Activated naive CD8-positive, alpha-beta T cell treated with anti-CD3 and anti-CD28 coated beads, Interleukin-2, amount 50 U/mL, for 24 hours (primary cell): ENCODE data around the gene SHISA6.

Experiments
- ATAC-seq: fragments of 150-1000 bp; cut with Tn5 transposase; one replicate; pipeline ENCODE4 v1.10.0; 2021
- DNase-seq: peaks from one replicate; pipeline ENCODE4 v3.0.0; 2021
- H3K27ac Mint-ChIP-seq: one replicate; pipeline ENCODE4 v1.8.0; 2021; ENCODE audit warnings: mild to moderate bottlenecking, mixed read lengths
- H3K27me3 Mint-ChIP-seq: one replicate; pipeline ENCODE4 v1.8.0; 2021; ENCODE audit warnings: mixed read lengths
- H3K36me3 Mint-ChIP-seq: one replicate; pipeline ENCODE4 v1.8.0; 2021; ENCODE audit warnings: low read depth, mixed read lengths
- H3K4me1 Mint-ChIP-seq: one replicate; pipeline ENCODE4 v1.8.0; 2021; ENCODE audit warnings: mixed read lengths
- H3K4me3 Mint-ChIP-seq: one replicate; pipeline ENCODE4 v1.8.0; 2021; ENCODE audit warnings: mild to moderate bottlenecking, moderate library complexity, mixed read lengths
- H3K9me3 Mint-ChIP-seq: one replicate; pipeline ENCODE4 v1.8.0; 2021; ENCODE audit warnings: mixed read lengths

The SHISA6 gene

DNA sequence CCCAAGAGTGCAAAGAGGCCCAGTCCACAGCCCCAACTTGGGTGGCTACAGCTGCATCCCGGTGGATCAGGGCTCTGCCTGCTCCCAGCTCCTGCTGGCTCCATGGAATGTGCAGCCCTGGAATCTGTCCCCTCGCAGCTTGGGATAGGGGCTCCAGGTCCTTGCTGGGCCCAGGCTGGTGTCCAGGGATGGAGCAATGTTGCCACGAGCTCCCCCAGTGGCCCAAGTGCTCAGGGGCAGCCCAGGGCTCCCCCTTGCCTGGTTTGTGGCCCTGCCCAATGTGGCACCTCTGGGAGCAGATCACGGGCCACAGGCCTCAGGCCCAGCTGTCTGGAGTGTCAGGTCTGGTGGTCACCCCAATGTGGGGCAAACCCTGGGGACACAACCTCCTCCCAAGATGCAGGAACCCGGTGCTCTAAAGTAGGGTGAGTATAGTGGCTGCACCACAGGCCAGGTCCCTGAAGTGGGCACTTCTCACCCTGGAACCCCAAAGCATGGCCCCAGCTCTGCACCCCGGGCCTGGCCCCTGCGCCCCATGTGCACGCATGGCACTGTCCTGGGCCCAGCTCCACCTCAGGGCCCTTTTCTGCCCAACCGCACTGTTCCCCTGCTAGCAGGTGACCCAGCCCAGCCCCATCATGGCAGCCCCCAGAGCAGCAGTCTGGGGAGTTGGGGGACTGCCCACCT is 342.4 kb downstream of the SHISA6 start:
- Mint-ChIP-seq H3K9me3 (peaks cover 14% of the 10 kb centered on the region), H3K27ac (no peak overlapping the region), H3K4me1 (no peaks in the 10 kb centered on the region), H3K36me3 (no peaks in the 10 kb centered on the region), H3K27me3 (no peaks in the 10 kb centered on the region), H3K4me3 (no peak overlapping the region)
- no peak for DNase-seq
- no peak for ATAC-seq

DNA sequence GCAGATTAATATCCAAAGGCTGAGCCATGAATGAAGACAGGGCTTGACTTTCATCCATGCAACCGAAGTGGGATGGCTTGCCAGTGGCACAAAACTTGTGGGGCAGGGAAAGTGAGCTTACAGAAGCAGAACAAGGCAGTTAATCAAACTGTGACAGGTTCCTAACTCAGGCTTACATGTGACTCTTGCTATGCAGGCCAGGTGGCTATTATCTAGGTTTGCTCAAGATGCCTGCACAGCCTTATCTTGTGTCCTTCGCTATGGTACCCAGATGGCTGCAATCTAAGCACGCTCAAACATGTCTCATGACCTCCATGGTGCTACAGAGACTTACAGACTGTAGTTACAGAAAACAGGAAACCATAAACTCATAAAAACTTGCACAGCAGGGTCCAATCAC is 348.7 kb downstream of the SHISA6 start:
- no peaks in the 10 kb centered on the region for H3K27me3 Mint-ChIP-seq
- H3K4me3 Mint-ChIP-seq, result no peak overlapping the region
- DNase-seq (no peak), ATAC-seq (no peak)
- peaks cover 8% of the 10 kb centered on the region for H3K9me3 Mint-ChIP-seq
- H3K4me1 Mint-ChIP-seq, result no peaks in the 10 kb centered on the region
- no peaks in the 10 kb centered on the region for H3K36me3 Mint-ChIP-seq
- no peak overlapping the region for H3K27ac Mint-ChIP-seq

DNA sequence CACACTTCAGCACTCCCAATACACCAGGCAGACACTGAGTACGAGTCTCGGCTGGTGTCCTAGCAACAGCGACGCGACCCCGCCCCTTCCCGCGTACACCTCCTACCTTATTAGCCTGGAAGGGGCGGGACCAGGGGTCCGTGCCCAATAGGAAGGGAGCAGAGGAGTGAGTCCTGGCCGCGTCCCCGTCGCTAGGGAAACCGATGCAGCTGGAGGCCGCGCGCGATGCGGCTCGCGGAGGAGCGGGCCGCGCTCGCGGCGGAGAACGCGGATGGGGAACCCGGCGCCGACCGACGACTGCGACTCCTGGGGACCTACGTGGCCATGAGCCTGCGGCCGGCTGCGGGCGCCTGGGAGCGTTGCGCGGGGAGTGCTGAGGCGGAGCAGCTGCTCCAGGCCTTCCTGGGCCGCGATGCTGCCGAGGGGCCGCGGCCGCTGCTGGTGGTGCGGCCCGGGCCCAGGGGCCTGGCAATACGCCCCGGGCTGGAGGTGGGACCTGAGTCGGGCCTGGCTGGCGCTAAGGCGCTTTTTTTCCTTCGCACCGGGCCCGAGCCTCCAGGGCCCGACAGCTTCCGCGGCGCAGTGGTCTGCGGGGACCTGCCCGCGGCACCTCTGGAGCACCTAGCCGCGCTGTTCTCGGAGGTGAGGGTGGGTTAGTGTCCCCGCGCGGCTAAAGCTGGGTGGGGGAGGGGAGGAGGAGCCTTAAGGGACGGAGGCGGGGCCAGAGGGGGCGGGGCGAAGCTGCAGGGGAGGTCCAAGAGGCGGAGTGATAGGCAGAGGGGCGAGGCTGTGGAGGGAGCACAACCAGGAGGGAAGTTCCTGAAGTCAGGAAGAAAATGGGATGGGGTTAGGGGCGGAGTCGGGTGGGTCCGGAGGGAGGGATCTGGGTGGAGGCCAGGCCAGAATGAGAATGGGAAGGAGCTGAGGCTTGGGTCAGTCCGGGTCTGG is 357.5 kb downstream of the SHISA6 start, which contains the start of gene DNAH9:
DNAH9 (plus strand) TSS at position 197 of the 948 bp plus-strand sequence; CDS start at position 226, 29 bp downstream.
- Mint-ChIP-seq H3K36me3 (no peaks in the 10 kb centered on the region), H3K4me3 (no peak within 1 kb of the TSS), H3K9me3 (peaks cover 15% of the 10 kb centered on the region), H3K27ac (no peak within 1 kb of the TSS), H3K27me3 (peaks cover 15% of the 10 kb centered on the region), H3K4me1 (no peaks in the 10 kb centered on the region)
- DNase-seq (peak; percentile 3), ATAC-seq (peak; percentile 20)

DNA sequence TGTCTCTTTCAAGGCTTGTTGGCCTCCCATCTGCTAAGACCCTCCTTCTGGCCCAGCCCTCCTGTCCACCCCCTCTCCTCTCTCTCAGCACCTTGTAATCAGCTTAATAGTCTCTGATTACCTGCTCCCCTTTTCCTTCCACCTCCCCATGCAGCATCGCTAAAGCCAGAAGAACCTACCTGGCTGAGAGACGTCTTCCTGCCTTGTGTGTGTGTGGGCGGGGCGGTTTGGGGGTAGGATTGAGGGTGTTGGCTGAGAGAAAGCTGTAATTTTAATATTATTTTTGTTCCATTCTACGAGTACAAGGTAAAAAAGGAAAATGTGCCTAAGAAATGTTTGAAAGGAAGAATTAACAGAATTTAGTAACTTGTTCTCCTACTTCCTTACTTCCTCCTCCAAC is 360.6 kb downstream of the SHISA6 start:
- no peak overlapping the region for H3K27ac Mint-ChIP-seq
- H3K4me3 Mint-ChIP-seq, result no peak overlapping the region
- ATAC-seq, result no peak
- H3K36me3 Mint-ChIP-seq, result no peaks in the 10 kb centered on the region
- H3K4me1 Mint-ChIP-seq, result no peaks in the 10 kb centered on the region
- peaks cover 15% of the 10 kb centered on the region for H3K9me3 Mint-ChIP-seq
- peaks cover 15% of the 10 kb centered on the region for H3K27me3 Mint-ChIP-seq
- DNase-seq, result no peak

DNA sequence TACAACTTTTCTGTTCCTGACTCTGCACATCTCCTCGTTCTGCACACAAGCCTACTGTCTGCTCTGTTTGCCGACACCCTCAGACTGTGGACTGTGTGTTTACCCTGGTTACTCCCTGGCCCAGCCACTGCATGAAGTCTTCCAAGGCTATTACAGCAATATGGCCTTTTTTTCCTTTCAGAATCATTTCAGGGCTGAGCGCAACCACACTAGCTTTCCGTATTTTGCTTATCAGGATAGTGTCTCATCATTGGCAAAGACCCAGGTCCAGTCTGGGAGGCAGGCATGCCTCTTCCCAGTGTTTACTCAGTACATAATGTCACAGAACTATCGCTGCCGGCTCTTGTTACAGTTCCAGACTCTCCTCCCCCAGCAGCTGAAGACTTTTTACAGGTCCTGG is 367.4 kb downstream of the SHISA6 start:
- H3K4me3 Mint-ChIP-seq, result no peak overlapping the region
- no peak overlapping the region for H3K27ac Mint-ChIP-seq
- H3K4me1 Mint-ChIP-seq, result no peaks in the 10 kb centered on the region
- DNase-seq (no peak), ATAC-seq (no peak)
- H3K36me3 Mint-ChIP-seq, result no peaks in the 10 kb centered on the region
- peaks cover 7% of the 10 kb centered on the region for H3K9me3 Mint-ChIP-seq
- peaks cover 6% of the 10 kb centered on the region for H3K27me3 Mint-ChIP-seq

DNA sequence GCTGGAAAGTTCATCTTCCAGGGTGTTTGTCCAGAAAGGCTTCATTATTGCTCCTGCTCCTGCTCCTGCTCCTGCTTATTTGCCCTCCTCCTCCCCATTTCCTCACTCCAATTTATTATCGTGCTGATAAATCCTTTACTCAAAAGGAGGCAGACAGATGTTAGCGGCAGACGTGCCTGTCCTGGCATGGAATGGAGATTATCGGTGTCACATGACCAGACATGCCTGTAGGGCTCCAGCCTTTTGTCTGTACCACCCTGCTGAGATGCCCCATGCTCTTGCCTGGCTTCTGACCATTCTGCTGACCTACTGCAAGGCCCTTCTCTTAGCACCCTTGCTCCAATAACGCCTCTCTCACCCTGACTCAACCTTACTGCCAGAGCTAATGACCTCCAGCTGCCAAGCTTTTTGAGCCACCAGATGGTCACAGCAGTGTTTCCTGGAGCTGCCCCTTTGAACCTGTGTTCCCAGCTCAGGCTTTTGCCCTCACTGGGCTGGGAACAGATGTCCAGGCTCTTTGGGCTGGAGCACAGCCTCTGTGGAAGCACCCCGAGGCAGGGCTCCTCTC is 370.1 kb downstream of the SHISA6 start:
- ATAC-seq (no peak), DNase-seq (no peak)
- H3K27ac Mint-ChIP-seq, result no peak overlapping the region
- H3K4me1 Mint-ChIP-seq, result no peaks in the 10 kb centered on the region
- peaks cover 1% of the 10 kb centered on the region for H3K9me3 Mint-ChIP-seq
- peaks cover 6% of the 10 kb centered on the region for H3K27me3 Mint-ChIP-seq
- no peak overlapping the region for H3K4me3 Mint-ChIP-seq
- no peaks in the 10 kb centered on the region for H3K36me3 Mint-ChIP-seq

DNA sequence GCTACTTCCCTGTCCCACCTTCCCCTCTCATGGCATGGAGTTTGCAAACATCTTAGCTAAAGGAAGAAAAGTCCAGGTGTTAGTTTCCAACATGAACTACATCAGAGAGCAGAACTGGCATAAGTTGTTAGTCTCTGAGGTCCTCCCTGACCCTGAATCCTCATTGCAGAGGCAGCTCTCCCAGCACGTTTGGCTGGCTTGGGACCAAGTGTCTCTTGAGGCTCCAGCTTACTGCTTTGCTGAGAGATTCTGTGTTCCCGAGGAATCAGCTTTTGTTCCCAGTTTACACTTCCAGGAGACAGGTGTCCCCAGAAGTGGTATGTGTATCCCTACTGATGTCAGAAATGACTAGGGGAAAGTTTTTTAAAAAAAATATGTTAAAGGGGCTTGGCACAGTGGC is 371.9 kb downstream of the SHISA6 start:
- no peak for ATAC-seq
- no peak overlapping the region for H3K27ac Mint-ChIP-seq
- DNase-seq, result no peak
- H3K36me3 Mint-ChIP-seq, result no peaks in the 10 kb centered on the region
- H3K4me1 Mint-ChIP-seq, result no peaks in the 10 kb centered on the region
- H3K4me3 Mint-ChIP-seq, result no peak overlapping the region
- no peaks in the 10 kb centered on the region for H3K9me3 Mint-ChIP-seq
- peaks cover 6% of the 10 kb centered on the region for H3K27me3 Mint-ChIP-seq
